HG03097 (cell line): ENCODE measurements around the gene DOK5.

ENCODE experiments used
- ATAC-seq: cut with Tn5 transposase; IDR thresholded peaks from one replicate; pipeline ENCODE4 v1.9.1; 2021; ENCODE audit not compliant: unreplicated experiment, low FRiP score

The DOK5 gene

DNA sequence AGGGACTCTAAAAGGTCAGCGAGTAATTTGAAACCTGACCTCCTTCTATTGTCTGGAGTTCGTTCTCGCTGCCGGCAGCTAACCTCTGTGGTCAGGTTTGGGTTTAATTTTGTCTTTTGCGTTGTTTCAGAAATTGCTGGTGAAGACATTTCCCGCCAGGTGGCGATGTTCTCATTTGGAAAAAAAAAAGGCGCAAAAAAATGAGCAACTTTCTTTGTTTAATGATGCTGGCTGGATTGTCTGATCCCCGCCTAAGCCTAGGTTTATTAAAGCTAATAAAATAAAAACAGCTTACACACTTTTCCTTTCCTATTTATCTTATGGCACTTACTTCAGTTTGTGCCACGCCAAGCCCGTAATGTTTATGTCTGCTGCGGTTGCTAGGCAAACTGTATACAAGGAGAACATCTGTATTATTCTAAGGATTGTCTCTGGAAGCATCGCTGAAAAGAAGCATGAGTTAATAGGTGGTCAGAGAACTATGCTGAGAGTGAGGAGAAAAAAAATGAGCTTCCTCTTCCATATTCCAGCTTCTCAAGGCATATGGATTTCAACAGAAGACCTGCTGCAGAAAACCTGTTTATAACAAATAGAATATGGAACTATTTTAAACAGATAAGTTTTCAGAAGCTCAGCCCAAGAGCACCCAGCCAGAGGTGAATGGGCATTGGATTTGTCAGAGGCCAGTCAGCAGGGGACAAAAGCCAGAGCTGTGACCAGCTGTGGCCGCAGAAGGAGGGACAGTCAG, 205.7 kb downstream of the DOK5 start:
- no peak for ATAC-seq

DNA sequence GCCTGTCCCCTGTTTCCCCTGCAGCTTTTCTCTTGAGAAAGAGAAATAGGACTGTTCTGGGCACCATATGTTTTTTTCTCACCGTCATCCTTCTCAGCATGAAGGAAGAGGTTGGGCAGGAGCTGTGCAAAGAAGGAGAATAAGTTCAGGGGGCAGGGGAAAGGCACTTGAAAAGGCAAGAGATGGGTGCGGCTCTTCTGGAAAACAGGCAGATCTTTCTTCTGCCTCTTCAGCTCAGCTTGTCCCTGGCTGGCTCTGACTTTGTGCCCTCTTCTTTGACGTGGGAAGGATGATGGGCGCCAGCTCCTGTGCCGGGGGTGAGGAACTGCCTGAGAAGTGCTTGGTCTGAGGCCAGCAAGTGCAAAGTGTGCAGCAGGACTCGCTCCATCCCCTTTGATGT, 206.5 kb downstream of the DOK5 start:
- no peak for ATAC-seq

DNA sequence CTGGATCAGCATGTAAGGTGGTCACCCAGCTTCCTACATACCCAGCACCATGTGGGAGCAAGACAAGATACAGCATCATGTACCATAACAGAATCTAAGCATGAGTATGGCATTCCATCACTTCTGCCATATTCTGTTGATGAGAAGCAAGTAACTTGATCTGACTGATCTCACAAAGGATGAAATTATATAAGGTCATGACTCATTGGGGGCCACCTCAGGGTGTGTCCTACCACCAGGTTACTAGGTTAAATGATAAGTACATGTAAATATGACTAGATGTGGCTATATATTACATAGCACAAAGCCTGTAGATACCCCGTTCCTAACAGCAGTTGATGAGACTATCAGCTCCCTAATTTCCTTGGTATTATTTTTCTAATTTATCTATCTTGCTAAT, 213.1 kb downstream of the DOK5 start:
- ATAC-seq: no peak

DNA sequence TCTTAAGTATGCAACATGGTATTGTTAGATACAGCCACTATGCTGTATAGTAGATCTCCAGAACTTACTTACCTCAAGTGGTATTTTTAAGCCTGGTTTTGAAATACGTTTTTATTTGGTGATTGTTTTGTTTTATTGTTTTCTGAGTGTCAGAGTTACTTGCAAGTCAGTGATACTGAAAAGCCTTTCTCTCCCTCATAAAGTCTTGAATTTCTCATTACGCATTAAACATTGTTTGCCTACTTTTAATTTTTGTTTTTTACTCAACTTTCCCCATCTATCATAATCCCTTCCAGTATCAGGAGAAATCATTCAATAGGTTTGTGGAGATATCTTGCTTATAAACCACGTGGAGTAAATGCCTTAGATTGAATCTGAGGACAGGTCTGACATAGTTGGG, 214.9 kb downstream of the DOK5 start:
- no peak for ATAC-seq

DNA sequence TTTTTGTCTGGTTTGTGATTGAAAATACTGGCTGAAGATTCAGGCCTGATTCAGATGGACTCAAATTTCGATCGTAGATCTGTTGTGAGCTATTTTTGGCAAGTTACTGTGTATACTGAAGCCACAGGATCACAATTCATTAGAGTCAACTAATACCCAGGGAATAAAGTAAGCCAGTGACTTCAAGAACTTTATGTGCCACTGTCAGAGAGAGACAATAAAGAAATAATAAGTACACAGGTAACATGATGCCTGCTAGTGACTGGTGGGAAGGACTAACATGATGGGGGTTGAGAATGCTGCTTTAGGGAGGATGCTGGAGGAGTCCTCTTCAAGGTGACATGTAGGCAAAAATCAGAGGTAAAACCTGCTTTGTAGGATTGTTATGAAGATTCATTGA, 215.9 kb downstream of the DOK5 start:
- ATAC-seq: no peak

DNA sequence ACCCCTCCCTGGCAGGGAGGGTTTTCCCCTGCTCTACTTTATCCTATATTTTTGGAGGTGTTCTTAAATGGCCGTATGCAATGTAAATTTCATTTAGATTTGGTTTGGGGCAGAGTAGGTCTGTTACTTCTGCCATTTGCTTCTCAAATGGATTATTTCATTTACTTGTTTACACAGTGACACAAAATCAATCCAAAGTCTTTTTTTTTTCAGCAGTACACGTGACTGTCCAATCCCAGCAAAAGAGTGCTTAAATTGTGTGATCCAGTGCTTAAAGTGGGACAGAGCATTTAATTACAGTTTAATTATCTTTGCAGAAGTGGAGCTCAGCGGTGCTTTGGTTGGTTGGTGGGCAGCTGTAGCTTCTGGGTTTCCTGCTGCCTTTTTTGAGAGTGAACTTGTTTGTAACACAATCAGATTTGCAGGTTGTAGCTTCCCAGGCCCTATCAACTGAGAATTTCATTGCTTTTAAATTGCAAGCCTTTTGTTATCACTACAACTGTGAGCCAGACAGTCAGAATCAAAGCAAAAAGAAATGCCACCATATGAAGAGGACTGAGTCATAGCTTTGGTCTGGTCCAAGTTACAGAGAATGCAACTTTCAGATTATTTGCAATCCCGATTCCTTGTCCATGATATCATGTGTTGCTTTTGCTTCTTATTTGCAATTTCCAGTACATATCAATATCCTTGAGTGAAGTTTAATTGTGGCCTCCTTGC, 216.9 kb downstream of the DOK5 start:
- no peak for ATAC-seq

DNA sequence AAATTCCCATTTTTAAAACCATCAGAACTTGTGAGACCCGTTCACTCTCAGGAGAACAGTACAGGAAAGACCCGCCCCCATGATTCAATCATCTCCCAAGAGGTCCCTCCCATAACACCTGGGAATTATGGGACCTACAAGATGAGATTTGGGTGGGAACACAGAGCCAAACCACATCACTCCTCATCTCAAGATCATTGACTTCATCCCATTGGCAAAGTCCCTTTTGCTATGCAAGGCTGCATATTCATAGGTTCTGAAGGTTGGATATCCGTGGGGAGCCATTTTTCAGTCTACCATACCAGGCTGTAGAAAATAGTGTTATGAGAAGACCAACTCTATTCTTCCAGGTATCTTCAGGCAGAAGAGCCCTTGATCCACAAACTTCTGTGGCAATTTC, 219.1 kb downstream of the DOK5 start:
- ATAC-seq: no peak

DNA sequence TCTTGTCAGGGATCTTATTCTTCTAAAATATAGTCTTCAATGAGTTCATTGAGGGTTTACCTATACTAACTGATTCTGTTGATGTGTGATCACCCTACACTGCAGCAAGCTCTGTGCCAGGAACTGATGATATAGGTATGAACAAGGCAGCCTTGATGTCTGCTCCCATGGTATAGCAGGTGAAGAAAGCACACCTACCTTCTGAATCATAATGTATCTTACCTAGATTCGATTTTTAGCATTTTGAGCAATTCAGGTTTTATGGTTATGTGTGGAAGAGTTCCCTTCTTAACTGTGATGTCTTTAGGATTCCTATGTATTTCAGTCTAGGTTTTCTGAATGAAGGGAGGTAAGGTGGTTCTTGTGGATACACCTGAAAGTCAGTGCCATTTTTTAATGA, 223.0 kb downstream of the DOK5 start:
- no peak for ATAC-seq
